Thyroid gland (tissue), 4 donors: ENCODE results near the gene PPP3CA. TPM values are rescaled to one million over a fixed set of nuclear protein-coding genes. Genes with fewer than 3 reads are reported as not detected.

Experiments
- DNase-seq, 2 donors: peaks; one replicate each; pipeline ENCODE4 v3.0.0-alpha.2; 2019
- H3K27ac ChIP-seq, 3 donors: fragments of 200-600 bp; sonication (generic); 1 replicate in 2 of 3; 2 replicates in 1 of 3; pipeline ENCODE4 v1.5.1; 2016 to 2019; ENCODE audit warnings: mild to moderate bottlenecking in 1 of 3, moderate library complexity in 1 of 3
- H3K27me3 ChIP-seq: fragments of 200-600 bp; sonication (generic); one replicate; pipeline ENCODE4 v1.5.1; 2019
- H3K36me3 ChIP-seq, 2 donors: fragments of 200-600 bp; sonication (generic); one replicate each; pipeline ENCODE4 v1.5.1; 2016 to 2019
- H3K4me1 ChIP-seq, 2 donors: fragments of 200-600 bp; sonication (generic); one replicate each; pipeline ENCODE4 v1.5.1; 2017 to 2019
- H3K4me3 ChIP-seq, 3 donors: fragments of 200-600 bp; sonication (generic); replicated peaks in 1 of 3; 1 replicate in 2 of 3; 2 replicates in 1 of 3; pipeline ENCODE4 v1.5.1; 2016; ENCODE audit warnings: mild to moderate bottlenecking in 1 of 3
- H3K9me3 ChIP-seq: fragments of 200-600 bp; sonication (generic); one replicate; pipeline ENCODE4 v1.5.1; 2017
- CTCF ChIP-seq, 6 experiments: fragments of 200-600 bp in 3 of 6; fragments of 450-650 bp in 3 of 6; sonication (generic) in 3 of 6; IDR thresholded peaks; one replicate each; pipeline ENCODE4 v1.5.1; 2016 to 2019; ENCODE audit warnings: antibody characterized with exemption in 6 of 6, mild to moderate bottlenecking in 2 of 6, inconsistent platforms in 1 of 6, moderate library complexity in 1 of 6
- POLR2A ChIP-seq, 2 donors: fragments of 450-650 bp; IDR thresholded peaks; one replicate each; pipeline ENCODE4 v1.6.1; 2017; ENCODE audit warnings: antibody characterized with exemption in 2 of 2, mild to moderate bottlenecking in 2 of 2, moderate library complexity in 1 of 2
- WGBS, 2 donors: methylation state at CpG; one replicate each; pipeline ENCODE4 v1.1.5; 2017; 5-methylcytosine and 5-hydroxymethylcytosine counted together
- intact Hi-C: fragments of 100-400 bp; cut with DNase I; formaldehyde crosslinking; loops from one replicate; pipeline ENCODE4 v1.15.1; 2023
- total RNA-seq, 4 donors: library from RNA; depleted of rRNA; stranded (reverse); fragments of >200 nt; gene quantifications; one replicate each; pipeline ENCODE4 v1.2.3, GENCODE V29; 2016

PPP3CA gene
- total RNA-seq, 4 donors from 2014 or later = 31.6 to 45.8 (median 34.4) TPM

GRCh38 chr4:101128473-101128872 is 218.9 kb downstream of the PPP3CA start:
- Histone ChIP-seq H3K4me1 (peaks cover 0 to 6% of the 10 kb centered on the region in 2 donors), H3K27ac (no peak overlapping the region), H3K9me3 (no peaks in the 10 kb centered on the region), H3K36me3 (no peaks in the 10 kb centered on the region), H3K4me3 (no peak overlapping the region), H3K27me3 (no peaks in the 10 kb centered on the region)
- no peak for DNase-seq
- intact Hi-C loops = no loop called here
- TF ChIP-seq POLR2A (IDR thresholded peaks at IDR 0.05) = no peak
- TF ChIP-seq CTCF (IDR thresholded peaks at IDR 0.05) = no peak
- WGBS, 2 donors = 92 to 99% methylated on average over 4 to 10 of the region's 10 CpGs

- H3K36me3 ChIP-seq = no peaks in the 10 kb centered on the region
- H3K4me3 ChIP-seq = no peak overlapping the region
- intact Hi-C loops = no loop called here
- TF ChIP-seq CTCF (IDR thresholded peaks at IDR 0.05) (no peak), POLR2A (IDR thresholded peaks at IDR 0.05) (no peak)
- H3K27me3 ChIP-seq = no peaks in the 10 kb centered on the region
- no peak overlapping the region for H3K27ac ChIP-seq
- DNase-seq = no peak
- 90 to 92% methylated on average over 3 of the region's 3 CpGs for WGBS, 2 donors
- H3K4me1 ChIP-seq = peaks cover 0 to 6% of the 10 kb centered on the region in 2 donors
- no peaks in the 10 kb centered on the region for H3K9me3 ChIP-seq
Observed at GRCh38 chr4:101127176-101127790, 220.0 kb downstream of the PPP3CA start.

GRCh38 chr4:101126059-101126458 is 221.3 kb downstream of the PPP3CA start:
- intact Hi-C loops = no loop called here
- H3K36me3 ChIP-seq = no peaks in the 10 kb centered on the region
- H3K27me3 ChIP-seq = no peaks in the 10 kb centered on the region
- H3K4me3 ChIP-seq = no peak overlapping the region
- H3K27ac ChIP-seq = no peak overlapping the region
- WGBS, 2 donors = 74 to 84% methylated on average over 1 of the region's 1 CpG
- H3K9me3 ChIP-seq = no peaks in the 10 kb centered on the region
- DNase-seq = no peak
- peaks cover 0 to 6% of the 10 kb centered on the region in 2 donors for H3K4me1 ChIP-seq
- no peak for TF ChIP-seq POLR2A (IDR thresholded peaks at IDR 0.05)
- no peak for TF ChIP-seq CTCF (IDR thresholded peaks at IDR 0.05)

GRCh38 chr4:101125045-101125942 is 222.0 kb downstream of the PPP3CA start:
- no peak overlapping the region for H3K27ac ChIP-seq
- H3K9me3 ChIP-seq = no peaks in the 10 kb centered on the region
- DNase-seq = no peak
- no peaks in the 10 kb centered on the region for H3K27me3 ChIP-seq
- 86 to 96% methylated on average over 5 of the region's 5 CpGs for WGBS, 2 donors
- H3K4me3 ChIP-seq = no peak overlapping the region
- no peaks in the 10 kb centered on the region for H3K36me3 ChIP-seq
- no peak for TF ChIP-seq POLR2A (IDR thresholded peaks at IDR 0.05)
- no peak for TF ChIP-seq CTCF (IDR thresholded peaks at IDR 0.05)
- intact Hi-C loops = no loop called here
- peaks cover 0 to 6% of the 10 kb centered on the region in 2 donors for H3K4me1 ChIP-seq

- intact Hi-C loops = no loop called here
- no peaks in the 10 kb centered on the region for H3K27me3 ChIP-seq
- H3K9me3 ChIP-seq = no peaks in the 10 kb centered on the region
- peaks cover 0 to 6% of the 10 kb centered on the region in 2 donors for H3K4me1 ChIP-seq
- DNase-seq = no peak
- H3K4me3 ChIP-seq = no peak overlapping the region
- WGBS, 2 donors = 96% methylated on average over 5 of the region's 5 CpGs
- H3K27ac ChIP-seq = no peak overlapping the region
- no peak for TF ChIP-seq POLR2A (IDR thresholded peaks at IDR 0.05)
- TF ChIP-seq CTCF (IDR thresholded peaks at IDR 0.05) = no peak
- no peaks in the 10 kb centered on the region for H3K36me3 ChIP-seq
Observed at GRCh38 chr4:101123231-101123630, 224.1 kb downstream of the PPP3CA start.
